Sigmoid colon (tissue), 7 donors: ENCODE data around the gene PRR7. TPM values are rescaled to one million over a fixed set of nuclear protein-coding genes. Genes with fewer than 3 reads are reported as not detected.
A peak's percentile ranks its signal among the peaks of the same experiment; 100 is the strongest.

Experiments
- DNase-seq: peaks from one replicate; pipeline ENCODE4 v3.0.0-alpha.2; 2019
- H3K27ac ChIP-seq, 4 donors: fragments of 200-600 bp; sonication (generic); one replicate each; pipeline ENCODE4 v1.5.1; 2016 to 2019; ENCODE audit warnings: mild to moderate bottlenecking in 1 of 4
- H3K27me3 ChIP-seq, 3 donors: fragments of 200-600 bp; sonication (generic); one replicate each; pipeline ENCODE4 v1.5.1; 2019; ENCODE audit warnings: mild to moderate bottlenecking in 1 of 3
- H3K36me3 ChIP-seq, 4 donors: fragments of 200-600 bp; sonication (generic); one replicate each; pipeline ENCODE4 v1.5.1; 2016 to 2019
- H3K4me1 ChIP-seq, 4 donors: fragments of 200-600 bp; sonication (generic); one replicate each; pipeline ENCODE4 v1.5.1; 2017 to 2019
- H3K4me3 ChIP-seq, 4 donors: fragments of 200-600 bp; sonication (generic); one replicate each; pipeline ENCODE4 v1.5.1; 2017 to 2019; ENCODE audit warnings: mild to moderate bottlenecking in 2 of 4, moderate library complexity in 1 of 4
- H3K9me3 ChIP-seq, 4 donors: fragments of 200-600 bp in 3 of 4; sonication (generic) in 3 of 4; one replicate each; pipeline versions ENCODE4 v1.5.1 to v1.6.1; 2013 to 2019
- CTCF ChIP-seq, 4 experiments: fragments of 450-650 bp in 3 of 4; fragments of 200-600 bp in 1 of 4; IDR thresholded peaks; one replicate each; pipeline ENCODE4 v1.5.1; 2016 to 2019; ENCODE audit warnings: antibody characterized with exemption in 4 of 4, mild to moderate bottlenecking in 3 of 4, moderate library complexity in 2 of 4
- EP300 ChIP-seq, 4 donors: sonication (generic); formaldehyde crosslinking; IDR thresholded peaks; one replicate each; pipeline ENCODE4 v1.6.1; 2017; ENCODE audit warnings: antibody characterized with exemption in 4 of 4
- POLR2A ChIP-seq, 2 donors: fragments of 450-650 bp; IDR thresholded peaks; one replicate each; pipeline ENCODE4 v1.6.1; 2016; ENCODE audit warnings: antibody characterized with exemption in 2 of 2, mild to moderate bottlenecking in 2 of 2, moderate library complexity in 2 of 2
- POLR2AphosphoS5 ChIP-seq, 4 donors: sonication (generic); formaldehyde crosslinking; IDR thresholded peaks; one replicate each; pipeline ENCODE4 v1.6.1; 2017; ENCODE audit warnings: antibody characterized with exemption in 4 of 4
- WGBS, 2 donors: extraction: QIAGEN DNeasy Blood & Tissue Kit; methylation state at CpG; one replicate each; pipeline ENCODE4 v1.1.7; 2013; 5-methylcytosine and 5-hydroxymethylcytosine counted together
- intact Hi-C: fragments of 100-400 bp; cut with DNase I; formaldehyde crosslinking; loops from one replicate; pipeline ENCODE4 v1.15.1; 2023
- polyA plus RNA-seq, 3 donors: library from polyadenylated mRNA; stranded (reverse); fragments of 200-250 nt; gene quantifications; one replicate each; pipeline ENCODE4 v1.2.3, GENCODE V29; 2013
- total RNA-seq, 4 donors: library from RNA; depleted of rRNA; stranded (reverse); fragments of >200 nt; gene quantifications; one replicate each; pipeline ENCODE4 v1.1.0, GENCODE V29; 2016
- donor health status: healthy with polysubstance abuse.
- donor health status: Bipolar disorder and iron deficiency.
- donor health status: healthy.

Gene PRR7
- total and polyA plus RNA-seq, 7 donors: 0.82 to 3.7 (median 2.2) TPM; not detected in 2

GRCh38 chr5:177403102-177403791, 43.4 kb upstream of the PRR7 start:
- peak overlapping the region; percentile 20 to 60 (median 52) for H3K4me3 ChIP-seq
- TF ChIP-seq POLR2AphosphoS5 (IDR thresholded peaks at IDR 0.05): no peak
- TF ChIP-seq CTCF (IDR thresholded peaks at IDR 0.05): no peak
- no peak for TF ChIP-seq POLR2A (IDR thresholded peaks at IDR 0.05)
- TF ChIP-seq EP300 (IDR thresholded peaks at IDR 0.05): no peak
- intact Hi-C loops: loop anchor here (2.0 kb wide), 1 partner anchor 22 kb away; no protein-coding TSS in a partner anchor
- WGBS, 2 donors: 1% methylated on average over 61 of the region's 61 CpGs
- H3K27ac ChIP-seq: peak overlapping the region in 1 of 4 donors; percentile 39
- peaks cover 0 to 43% (median 40%) of the 10 kb centered on the region in 4 donors for H3K4me1 ChIP-seq
- H3K27me3 ChIP-seq: peaks cover 41 to 76% (median 70%) of the 10 kb centered on the region in 3 donors
- DNase-seq: no peak
- H3K36me3 ChIP-seq: no peaks in the 10 kb centered on the region
- H3K9me3 ChIP-seq: no peaks in the 10 kb centered on the region

- Histone ChIP-seq H3K27me3 (peaks cover 41 to 68% (median 63%) of the 10 kb centered on the region in 3 donors), H3K36me3 (no peaks in the 10 kb centered on the region), H3K27ac (peak overlapping the region in 1 of 4 donors; percentile 39), H3K9me3 (no peaks in the 10 kb centered on the region), H3K4me3 (peak overlapping the region; percentile 20 to 60 (median 52)), H3K4me1 (peaks cover 0 to 43% (median 40%) of the 10 kb centered on the region in 4 donors)
- peak; percentile 93 for DNase-seq
- TF ChIP-seq CTCF (IDR thresholded peaks at IDR 0.05): peak; percentile 45 to 79 (median 69)
- no peak for TF ChIP-seq EP300 (IDR thresholded peaks at IDR 0.05)
- TF ChIP-seq POLR2AphosphoS5 (IDR thresholded peaks at IDR 0.05): peak in 2 of 4 donors; percentile 40 to 43
- intact Hi-C loops: loop anchor here (1.0 to 2.0 kb wide), 2 partner anchors 21 to 50 kb away; no protein-coding TSS in a partner anchor
- WGBS, 2 donors: 0 to 1% methylated on average over 93 of the region's 93 CpGs
Observed at GRCh38 chr5:177403792-177404640, 42.6 kb upstream of the PRR7 start.

- TF ChIP-seq POLR2AphosphoS5 (IDR thresholded peaks at IDR 0.05) (no peak), EP300 (IDR thresholded peaks at IDR 0.05) (no peak), POLR2A (IDR thresholded peaks at IDR 0.05) (no peak), CTCF (IDR thresholded peaks at IDR 0.05) (no peak)
- H3K27me3 ChIP-seq: peaks cover 37 to 62% (median 56%) of the 10 kb centered on the region in 3 donors
- DNase-seq: no peak
- intact Hi-C loops: loop anchor here (1.0 kb wide), 1 partner anchor 50 kb away; no protein-coding TSS in a partner anchor
- peak overlapping the region in 1 of 4 donors; percentile 39 for H3K27ac ChIP-seq
- WGBS, 2 donors: 32 to 49% methylated on average over 16 of the region's 16 CpGs
- no peaks in the 10 kb centered on the region for H3K9me3 ChIP-seq
- peaks cover 0 to 42% (median 39%) of the 10 kb centered on the region in 4 donors for H3K4me1 ChIP-seq
- H3K4me3 ChIP-seq: peak overlapping the region in 3 of 4 donors; percentile 46 to 60 (median 57)
- no peaks in the 10 kb centered on the region for H3K36me3 ChIP-seq
Observed at GRCh38 chr5:177404641-177405179, 41.9 kb upstream of the PRR7 start.

- Histone ChIP-seq H3K36me3 (no peaks in the 10 kb centered on the region), H3K4me3 (no peak overlapping the region), H3K27ac (no peak overlapping the region), H3K9me3 (no peaks in the 10 kb centered on the region), H3K4me1 (peaks cover 0 to 36% (median 33%) of the 10 kb centered on the region in 4 donors), H3K27me3 (peaks cover 31 to 56% (median 50%) of the 10 kb centered on the region in 3 donors)
- intact Hi-C loops: no loop called here
- TF ChIP-seq EP300 (IDR thresholded peaks at IDR 0.05) (no peak), POLR2A (IDR thresholded peaks at IDR 0.05) (no peak), CTCF (IDR thresholded peaks at IDR 0.05) (no peak), POLR2AphosphoS5 (IDR thresholded peaks at IDR 0.05) (no peak)
- 86 to 91% methylated on average over 2 of the region's 2 CpGs for WGBS, 2 donors
- no peak for DNase-seq
Observed at GRCh38 chr5:177405312-177405711, 41.3 kb upstream of the PRR7 start.
